HG03066 (cell line): ENCODE measurements around the gene NRK.
"Not testable (repeated sequence)": the region's sequence is repeated elsewhere in the genome, so short reads cannot be mapped to it uniquely, and the experiment has no call there.

Source experiments
- ATAC-seq: cut with Tn5 transposase; IDR thresholded peaks from one replicate; pipeline ENCODE4 v1.9.1; 2021; ENCODE audit warnings: low read depth; ENCODE audit not compliant: unreplicated experiment

NRK gene

GRCh38 chrX:105822138-105823091 lies at the start of gene NRK:
Gene NRK (plus strand): TSS chrX:105822539. CDS start chrX:105822846, 307 bp downstream.
- no peak for ATAC-seq

GRCh38 chrX:105773801-105774200 lies 48.5 kb upstream of the NRK start:
- ATAC-seq, result no peak

- ATAC-seq, result no peak
Measured at GRCh38 chrX:105775679-105776078, 46.7 kb upstream of the NRK start.

GRCh38 chrX:105781804-105782203 lies 40.5 kb upstream of the NRK start:
- ATAC-seq, result no peak

GRCh38 chrX:105796877-105797276 lies 25.5 kb upstream of the NRK start:
- ATAC-seq, result not testable (repeated sequence)

GRCh38 chrX:105803891-105804290 lies 18.4 kb upstream of the NRK start:
- ATAC-seq, result no peak

- ATAC-seq, result not testable (repeated sequence)
Measured at GRCh38 chrX:105805655-105806054, 16.7 kb upstream of the NRK start.

GRCh38 chrX:105816517-105816916 lies 5.8 kb upstream of the NRK start:
- no peak for ATAC-seq

GRCh38 chrX:105820247-105820646 lies 2.1 kb upstream of the NRK start:
- no peak for ATAC-seq

- ATAC-seq, result no peak
Measured at GRCh38 chrX:105821471-105822121, 743 bp upstream of the NRK start.

- ATAC-seq, result no peak
Measured at GRCh38 chrX:105823092-105823455, 735 bp downstream of the NRK start.

GRCh38 chrX:105829011-105829410 lies 6.7 kb downstream of the NRK start:
- ATAC-seq, result no peak

- ATAC-seq, result no peak
Measured at GRCh38 chrX:105837232-105837631, 14.9 kb downstream of the NRK start.

GRCh38 chrX:105845631-105846030 lies 23.3 kb downstream of the NRK start:
- ATAC-seq, result no peak

- ATAC-seq, result not testable (repeated sequence)
Measured at GRCh38 chrX:105850100-105850499, 27.8 kb downstream of the NRK start.

- no peak for ATAC-seq
Measured at GRCh38 chrX:105865709-105866108, 43.4 kb downstream of the NRK start.

- ATAC-seq, result no peak
Measured at GRCh38 chrX:105869701-105870100, 47.4 kb downstream of the NRK start.

- ATAC-seq, result no peak
Measured at GRCh38 chrX:105870445-105870844, 48.1 kb downstream of the NRK start.

- no peak for ATAC-seq
Measured at GRCh38 chrX:105872941-105873340, 50.6 kb downstream of the NRK start.

- no peak for ATAC-seq
Measured at GRCh38 chrX:105874790-105875189, 52.5 kb downstream of the NRK start.

- no peak for ATAC-seq
Measured at GRCh38 chrX:105876658-105877057, 54.3 kb downstream of the NRK start.

GRCh38 chrX:105880491-105880890 lies 58.2 kb downstream of the NRK start:
- ATAC-seq, result no peak
